ENCODE data around the gene ARRDC2. TPM values are rescaled to one million over a fixed set of nuclear protein-coding genes. Genes with fewer than 3 reads are reported as not detected.

ARRDC2 gene
- total and polyA plus RNA-seq, 9 of the 15 experiments (the other 6 are each of a cell fraction or from before 2014, with no cell fraction given), result 1.9 to 27.4 (median 15.2) TPM

DNA sequence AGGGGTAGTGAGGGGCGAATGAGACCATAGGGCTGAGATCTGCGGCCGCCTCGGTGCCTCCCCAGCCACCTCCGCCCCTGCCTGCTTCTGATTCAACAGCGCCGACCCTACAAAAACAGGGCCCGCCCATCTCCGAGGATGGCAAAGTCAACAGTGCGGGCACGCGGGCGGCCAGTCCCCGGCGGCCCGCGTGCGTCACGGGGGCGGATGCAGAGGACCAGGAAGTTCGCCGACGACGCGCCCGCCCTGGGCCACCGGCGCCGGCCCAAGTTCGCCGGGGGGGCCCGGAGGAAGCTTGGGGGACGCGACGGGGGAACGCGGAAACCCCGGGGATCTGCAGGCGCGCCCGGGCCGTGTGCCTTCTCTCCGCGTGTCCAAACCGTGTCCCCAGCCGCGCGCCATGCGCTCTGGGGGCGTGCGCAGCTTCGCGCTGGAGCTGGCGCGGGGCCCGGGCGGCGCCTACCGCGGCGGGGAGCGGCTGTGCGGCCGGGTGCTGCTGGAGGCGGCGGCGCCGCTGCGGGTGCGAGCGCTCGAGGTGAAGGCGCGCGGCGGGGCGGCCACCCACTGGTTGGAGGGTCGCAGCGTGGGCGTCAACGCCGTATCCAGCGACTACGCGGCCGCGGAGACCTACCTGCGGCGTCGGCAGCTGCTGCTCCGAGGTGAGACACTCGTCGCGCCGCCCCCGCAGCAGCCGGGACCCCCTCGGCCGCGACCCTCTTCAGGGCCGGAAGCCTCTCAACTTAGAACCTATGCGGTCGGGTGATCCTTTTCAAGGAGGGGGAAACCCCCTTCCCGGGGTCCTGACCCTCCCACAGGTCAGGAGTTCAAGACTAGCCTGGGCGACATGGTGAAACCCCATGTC is 6.8 kb upstream of the ARRDC2 start (continued):
- peak; percentile 24 to 77; a peak in 3 of 4 replicates for TF ChIP-seq TEAD1 (CRISPR knock-in tag; IDR thresholded peaks at IDR 0.05)
- TF ChIP-seq, protein P1, sequence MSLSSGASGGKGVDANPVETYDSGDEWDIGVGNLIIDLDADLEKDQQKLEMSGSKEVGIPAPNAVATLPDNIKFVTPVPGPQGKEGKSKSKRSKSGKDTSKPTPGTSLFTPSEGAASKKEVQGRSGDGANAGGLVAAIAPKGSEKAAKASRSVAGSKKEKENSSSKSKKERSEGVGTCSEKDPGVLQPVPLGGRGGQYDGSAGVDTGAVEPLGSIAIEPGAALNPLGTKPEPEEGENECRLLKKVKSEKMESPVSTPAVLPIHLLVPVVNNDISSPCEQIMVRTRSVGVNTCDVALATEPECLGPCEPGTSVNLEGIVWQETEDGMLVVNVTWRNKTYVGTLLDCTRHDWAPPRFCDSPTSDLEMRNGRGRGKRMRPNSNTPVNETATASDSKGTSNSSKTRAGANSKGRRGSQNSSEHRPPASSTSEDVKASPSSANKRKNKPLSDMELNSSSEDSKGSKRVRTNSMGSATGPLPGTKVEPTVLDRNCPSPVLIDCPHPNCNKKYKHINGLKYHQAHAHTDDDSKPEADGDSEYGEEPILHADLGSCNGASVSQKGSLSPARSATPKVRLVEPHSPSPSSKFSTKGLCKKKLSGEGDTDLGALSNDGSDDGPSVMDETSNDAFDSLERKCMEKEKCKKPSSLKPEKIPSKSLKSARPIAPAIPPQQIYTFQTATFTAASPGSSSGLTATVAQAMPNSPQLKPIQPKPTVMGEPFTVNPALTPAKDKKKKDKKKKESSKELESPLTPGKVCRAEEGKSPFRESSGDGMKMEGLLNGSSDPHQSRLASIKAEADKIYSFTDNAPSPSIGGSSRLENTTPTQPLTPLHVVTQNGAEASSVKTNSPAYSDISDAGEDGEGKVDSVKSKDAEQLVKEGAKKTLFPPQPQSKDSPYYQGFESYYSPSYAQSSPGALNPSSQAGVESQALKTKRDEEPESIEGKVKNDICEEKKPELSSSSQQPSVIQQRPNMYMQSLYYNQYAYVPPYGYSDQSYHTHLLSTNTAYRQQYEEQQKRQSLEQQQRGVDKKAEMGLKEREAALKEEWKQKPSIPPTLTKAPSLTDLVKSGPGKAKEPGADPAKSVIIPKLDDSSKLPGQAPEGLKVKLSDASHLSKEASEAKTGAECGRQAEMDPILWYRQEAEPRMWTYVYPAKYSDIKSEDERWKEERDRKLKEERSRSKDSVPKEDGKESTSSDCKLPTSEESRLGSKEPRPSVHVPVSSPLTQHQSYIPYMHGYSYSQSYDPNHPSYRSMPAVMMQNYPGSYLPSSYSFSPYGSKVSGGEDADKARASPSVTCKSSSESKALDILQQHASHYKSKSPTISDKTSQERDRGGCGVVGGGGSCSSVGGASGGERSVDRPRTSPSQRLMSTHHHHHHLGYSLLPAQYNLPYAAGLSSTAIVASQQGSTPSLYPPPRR (CRISPR knock-in tag; IDR thresholded peaks at IDR 0.05; ENCODE audit: borderline replicate concordance), result no peak
- TF ChIP-seq, protein P2, sequence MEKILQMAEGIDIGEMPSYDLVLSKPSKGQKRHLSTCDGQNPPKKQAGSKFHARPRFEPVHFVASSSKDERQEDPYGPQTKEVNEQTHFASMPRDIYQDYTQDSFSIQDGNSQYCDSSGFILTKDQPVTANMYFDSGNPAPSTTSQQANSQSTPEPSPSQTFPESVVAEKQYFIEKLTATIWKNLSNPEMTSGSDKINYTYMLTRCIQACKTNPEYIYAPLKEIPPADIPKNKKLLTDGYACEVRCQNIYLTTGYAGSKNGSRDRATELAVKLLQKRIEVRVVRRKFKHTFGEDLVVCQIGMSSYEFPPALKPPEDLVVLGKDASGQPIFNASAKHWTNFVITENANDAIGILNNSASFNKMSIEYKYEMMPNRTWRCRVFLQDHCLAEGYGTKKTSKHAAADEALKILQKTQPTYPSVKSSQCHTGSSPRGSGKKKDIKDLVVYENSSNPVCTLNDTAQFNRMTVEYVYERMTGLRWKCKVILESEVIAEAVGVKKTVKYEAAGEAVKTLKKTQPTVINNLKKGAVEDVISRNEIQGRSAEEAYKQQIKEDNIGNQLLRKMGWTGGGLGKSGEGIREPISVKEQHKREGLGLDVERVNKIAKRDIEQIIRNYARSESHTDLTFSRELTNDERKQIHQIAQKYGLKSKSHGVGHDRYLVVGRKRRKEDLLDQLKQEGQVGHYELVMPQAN (IDR thresholded peaks at IDR 0.05; ENCODE audit: borderline replicate concordance), result no peak; the same call in 1 of the 2 replicates
- TF ChIP-seq, protein P3, sequence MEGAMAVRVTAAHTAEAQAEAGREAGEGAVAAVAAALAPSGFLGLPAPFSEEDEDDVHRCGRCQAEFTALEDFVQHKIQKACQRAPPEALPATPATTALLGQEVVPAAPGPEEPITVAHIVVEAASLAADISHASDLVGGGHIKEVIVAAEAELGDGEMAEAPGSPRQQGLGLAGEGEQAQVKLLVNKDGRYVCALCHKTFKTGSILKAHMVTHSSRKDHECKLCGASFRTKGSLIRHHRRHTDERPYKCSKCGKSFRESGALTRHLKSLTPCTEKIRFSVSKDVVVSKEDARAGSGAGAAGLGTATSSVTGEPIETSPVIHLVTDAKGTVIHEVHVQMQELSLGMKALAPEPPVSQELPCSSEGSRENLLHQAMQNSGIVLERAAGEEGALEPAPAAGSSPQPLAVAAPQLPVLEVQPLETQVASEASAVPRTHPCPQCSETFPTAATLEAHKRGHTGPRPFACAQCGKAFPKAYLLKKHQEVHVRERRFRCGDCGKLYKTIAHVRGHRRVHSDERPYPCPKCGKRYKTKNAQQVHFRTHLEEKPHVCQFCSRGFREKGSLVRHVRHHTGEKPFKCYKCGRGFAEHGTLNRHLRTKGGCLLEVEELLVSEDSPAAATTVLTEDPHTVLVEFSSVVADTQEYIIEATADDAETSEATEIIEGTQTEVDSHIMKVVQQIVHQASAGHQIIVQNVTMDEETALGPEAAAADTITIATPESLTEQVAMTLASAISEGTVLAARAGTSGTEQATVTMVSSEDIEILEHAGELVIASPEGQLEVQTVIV (CRISPR knock-in tag; IDR thresholded peaks at IDR 0.05; ENCODE audit: borderline replicate concordance), result peak; percentile 30; the same call in 1 of the 2 replicates
- TF ChIP-seq NCOA4 (IDR thresholded peaks at IDR 0.05; ENCODE audit: partially characterized antibody), result no peak
- TF ChIP-seq, protein P4, sequence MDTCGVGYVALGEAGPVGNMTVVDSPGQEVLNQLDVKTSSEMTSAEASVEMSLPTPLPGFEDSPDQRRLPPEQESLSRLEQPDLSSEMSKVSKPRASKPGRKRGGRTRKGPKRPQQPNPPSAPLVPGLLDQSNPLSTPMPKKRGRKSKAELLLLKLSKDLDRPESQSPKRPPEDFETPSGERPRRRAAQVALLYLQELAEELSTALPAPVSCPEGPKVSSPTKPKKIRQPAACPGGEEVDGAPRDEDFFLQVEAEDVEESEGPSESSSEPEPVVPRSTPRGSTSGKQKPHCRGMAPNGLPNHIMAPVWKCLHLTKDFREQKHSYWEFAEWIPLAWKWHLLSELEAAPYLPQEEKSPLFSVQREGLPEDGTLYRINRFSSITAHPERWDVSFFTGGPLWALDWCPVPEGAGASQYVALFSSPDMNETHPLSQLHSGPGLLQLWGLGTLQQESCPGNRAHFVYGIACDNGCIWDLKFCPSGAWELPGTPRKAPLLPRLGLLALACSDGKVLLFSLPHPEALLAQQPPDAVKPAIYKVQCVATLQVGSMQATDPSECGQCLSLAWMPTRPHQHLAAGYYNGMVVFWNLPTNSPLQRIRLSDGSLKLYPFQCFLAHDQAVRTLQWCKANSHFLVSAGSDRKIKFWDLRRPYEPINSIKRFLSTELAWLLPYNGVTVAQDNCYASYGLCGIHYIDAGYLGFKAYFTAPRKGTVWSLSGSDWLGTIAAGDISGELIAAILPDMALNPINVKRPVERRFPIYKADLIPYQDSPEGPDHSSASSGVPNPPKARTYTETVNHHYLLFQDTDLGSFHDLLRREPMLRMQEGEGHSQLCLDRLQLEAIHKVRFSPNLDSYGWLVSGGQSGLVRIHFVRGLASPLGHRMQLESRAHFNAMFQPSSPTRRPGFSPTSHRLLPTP (IDR thresholded peaks at IDR 0.05; ENCODE audit: borderline replicate concordance, extremely low read depth, insufficient read length), result no peak
- TF ChIP-seq, protein P5, sequence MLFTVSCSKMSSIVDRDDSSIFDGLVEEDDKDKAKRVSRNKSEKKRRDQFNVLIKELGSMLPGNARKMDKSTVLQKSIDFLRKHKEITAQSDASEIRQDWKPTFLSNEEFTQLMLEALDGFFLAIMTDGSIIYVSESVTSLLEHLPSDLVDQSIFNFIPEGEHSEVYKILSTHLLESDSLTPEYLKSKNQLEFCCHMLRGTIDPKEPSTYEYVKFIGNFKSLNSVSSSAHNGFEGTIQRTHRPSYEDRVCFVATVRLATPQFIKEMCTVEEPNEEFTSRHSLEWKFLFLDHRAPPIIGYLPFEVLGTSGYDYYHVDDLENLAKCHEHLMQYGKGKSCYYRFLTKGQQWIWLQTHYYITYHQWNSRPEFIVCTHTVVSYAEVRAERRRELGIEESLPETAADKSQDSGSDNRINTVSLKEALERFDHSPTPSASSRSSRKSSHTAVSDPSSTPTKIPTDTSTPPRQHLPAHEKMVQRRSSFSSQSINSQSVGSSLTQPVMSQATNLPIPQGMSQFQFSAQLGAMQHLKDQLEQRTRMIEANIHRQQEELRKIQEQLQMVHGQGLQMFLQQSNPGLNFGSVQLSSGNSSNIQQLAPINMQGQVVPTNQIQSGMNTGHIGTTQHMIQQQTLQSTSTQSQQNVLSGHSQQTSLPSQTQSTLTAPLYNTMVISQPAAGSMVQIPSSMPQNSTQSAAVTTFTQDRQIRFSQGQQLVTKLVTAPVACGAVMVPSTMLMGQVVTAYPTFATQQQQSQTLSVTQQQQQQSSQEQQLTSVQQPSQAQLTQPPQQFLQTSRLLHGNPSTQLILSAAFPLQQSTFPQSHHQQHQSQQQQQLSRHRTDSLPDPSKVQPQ (CRISPR knock-in tag; IDR thresholded peaks at IDR 0.05; ENCODE audit: borderline replicate concordance), result no peak
- no peak for TF ChIP-seq POU5F1 (IDR thresholded peaks at IDR 0.05; ENCODE audit: borderline replicate concordance, low read depth, low read length, partially characterized antibody)
